ENCODE data around the gene CLEC4F.

DNA sequence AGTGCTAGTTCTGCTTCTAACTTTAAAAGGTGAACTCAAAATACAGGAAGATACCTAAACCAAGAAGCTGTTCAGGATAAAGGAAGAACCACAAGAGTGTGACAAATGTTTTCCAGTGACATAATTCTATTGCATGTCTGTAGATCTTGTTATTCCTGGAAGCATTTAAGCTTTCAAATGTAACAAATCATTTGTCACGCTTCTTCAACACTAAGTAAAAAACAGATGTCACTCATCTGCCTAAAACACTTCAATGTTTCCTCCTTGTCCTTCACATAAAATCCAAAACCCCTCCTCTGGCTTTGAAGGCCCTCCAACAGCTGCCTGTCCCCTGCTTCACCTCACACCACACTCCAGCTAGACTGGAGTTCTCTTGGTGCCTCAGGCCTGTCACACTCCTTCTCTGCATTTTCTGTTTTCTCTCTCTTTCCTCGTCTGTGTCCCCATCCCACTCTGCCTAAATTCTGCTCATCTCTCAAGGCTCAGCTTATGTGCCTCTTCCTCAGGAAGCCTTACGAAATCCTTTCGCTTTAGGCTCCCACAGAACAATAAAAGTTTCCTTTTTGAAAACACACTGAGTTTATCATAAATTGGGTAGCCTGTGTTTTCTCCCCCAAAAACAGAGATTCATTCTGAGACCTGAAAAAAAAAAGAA, 6.4 kb upstream of the CLEC4F start:
- TF ChIP-seq CTCF (conservative IDR thresholded peaks at IDR 0.05; ENCODE audit: low read depth, low read length) (no peak), EZH2 (IDR thresholded peaks at IDR 0.05; ENCODE audit: low read length, unreplicated experiment) (no peak), EZH2phosphoT487 (IDR thresholded peaks at IDR 0.05; ENCODE audit: borderline replicate concordance, low read length) (no peak)
